ENCODE measurements around the gene LHX6. TPM values are rescaled to one million over a fixed set of nuclear protein-coding genes. Genes with fewer than 3 reads are reported as not detected.

The LHX6 gene
- total and polyA plus RNA-seq, 2 of the 13 experiments (the other 11 are each of a cell fraction or from before 2014, with no cell fraction given), result 1.1 to 1.3 TPM

DNA sequence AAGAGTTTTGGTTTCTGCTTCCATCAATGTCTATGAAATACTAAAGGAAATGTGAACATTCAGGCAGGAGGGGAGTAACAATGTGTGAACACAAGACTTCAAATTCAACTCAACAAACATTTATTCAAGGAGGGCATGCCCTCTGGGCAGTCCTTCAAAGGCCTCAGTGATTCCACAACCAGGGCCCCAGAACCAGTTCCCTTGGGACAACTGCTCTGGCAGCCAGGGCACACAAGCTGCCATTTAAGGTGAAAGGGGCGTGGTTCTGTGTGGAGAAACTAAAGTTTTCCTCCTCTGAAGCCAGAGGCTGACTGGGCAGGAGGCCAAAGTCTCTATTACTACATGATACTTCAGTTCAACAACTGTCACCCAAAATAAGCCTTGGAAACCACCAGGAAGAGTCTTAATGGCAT lies 32.7 kb upstream of the LHX6 start:
- peaks cover 39% of the 10 kb centered on the region for H3K79me2 ChIP-seq (ENCODE audit: insufficient read depth, low read length)
- DNase-seq (ENCODE audit: low spot score) (peak; percentile 89), ATAC-seq (peak; percentile 63), FAIRE-seq (peak; percentile 72)
- intact Hi-C loops (cut with micrococcal nuclease; ENCODE audit: unreplicated experiment) (loop anchor here (5.0 kb wide), 3 partner anchors 74 to 164 kb away; no protein-coding TSS in a partner anchor), in situ Hi-C loops (cut with HindIII; ENCODE audit: extremely low pct_ligation_motif_present, low pct_unique_long_range_greater_than_20kb) (no loop called here)
- H3K9me3 ChIP-seq (ENCODE audit: low read length), result no peaks in the 10 kb centered on the region
- 14% methylated on average over 1 of the region's 1 CpG for WGBS (ENCODE audit: low lambda C conversion rate)
- H2AFZ ChIP-seq (ENCODE audit: low read length), result no peak overlapping the region
- no peak overlapping the region for H3K4me3 ChIP-seq (replicated peaks in 1 of 3; ENCODE audit: insufficient read depth in 1 of 3, low read depth in 2 of 3, low read length in 3 of 3)
- H3K4me2 ChIP-seq (ENCODE audit: low read depth, low read length), result peak overlapping the region; percentile 40
- H3K27me3 ChIP-seq (ENCODE audit: control insufficient read depth in 1 of 2, insufficient read depth in 2 of 2, low read length in 2 of 2), result no peaks in the 10 kb centered on the region; a peak in 1 of 5 replicates
- H3K9ac ChIP-seq (ENCODE audit: insufficient read depth, low read depth, low read length), result no peak overlapping the region
- H4K20me1 ChIP-seq (ENCODE audit: insufficient read depth, low read length), result no peaks in the 10 kb centered on the region
- peaks cover 4 to 8% of the 10 kb centered on the region in 2 experiments; a peak in 3 of 5 replicates for H3K36me3 ChIP-seq (replicated peaks in 1 of 2; ENCODE audit: control insufficient read depth in 1 of 2, insufficient read depth in 2 of 2, low read length in 2 of 2)
- POLR2A ChIA-PET, result no interaction called here
- no peak overlapping the region for H3K27ac ChIP-seq (ENCODE audit: extremely low read length, insufficient read depth, low read length)
- BruUV-seq (replicated peaks), result no TSS peak
- CTCF ChIA-PET (ENCODE audit: low intra/inter-chr PET ratio, low total read pairs), result no interaction called here
- peaks cover 42% of the 10 kb centered on the region for H3K4me1 ChIP-seq (ENCODE audit: insufficient read depth, low read length)
- TF ChIP-seq SALL1 (CRISPR knock-in tag; IDR thresholded peaks at IDR 0.05), result peak; percentile 36; the same call in 1 of the 2 replicates
- TF ChIP-seq, protein P1, sequence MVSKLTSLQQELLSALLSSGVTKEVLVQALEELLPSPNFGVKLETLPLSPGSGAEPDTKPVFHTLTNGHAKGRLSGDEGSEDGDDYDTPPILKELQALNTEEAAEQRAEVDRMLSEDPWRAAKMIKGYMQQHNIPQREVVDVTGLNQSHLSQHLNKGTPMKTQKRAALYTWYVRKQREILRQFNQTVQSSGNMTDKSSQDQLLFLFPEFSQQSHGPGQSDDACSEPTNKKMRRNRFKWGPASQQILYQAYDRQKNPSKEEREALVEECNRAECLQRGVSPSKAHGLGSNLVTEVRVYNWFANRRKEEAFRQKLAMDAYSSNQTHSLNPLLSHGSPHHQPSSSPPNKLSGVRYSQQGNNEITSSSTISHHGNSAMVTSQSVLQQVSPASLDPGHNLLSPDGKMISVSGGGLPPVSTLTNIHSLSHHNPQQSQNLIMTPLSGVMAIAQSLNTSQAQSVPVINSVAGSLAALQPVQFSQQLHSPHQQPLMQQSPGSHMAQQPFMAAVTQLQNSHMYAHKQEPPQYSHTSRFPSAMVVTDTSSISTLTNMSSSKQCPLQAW (CRISPR knock-in tag; IDR thresholded peaks at IDR 0.05), result no peak
- no peak for TF ChIP-seq MEF2D (CRISPR knock-in tag; IDR thresholded peaks at IDR 0.05)
- peak; percentile 96 for TF ChIP-seq SRF (IDR thresholded peaks at IDR 0.05; ENCODE audit: low read depth, low read length)
- no peak for TF ChIP-seq LCORL (IDR thresholded peaks at IDR 0.05)
- 0 out of 2 replicates have a peak, but pooled peaks have one; percentile 24 for TF ChIP-seq LCORL (CRISPR knock-in tag; IDR thresholded peaks at IDR 0.05)
- TF ChIP-seq, protein P2, sequence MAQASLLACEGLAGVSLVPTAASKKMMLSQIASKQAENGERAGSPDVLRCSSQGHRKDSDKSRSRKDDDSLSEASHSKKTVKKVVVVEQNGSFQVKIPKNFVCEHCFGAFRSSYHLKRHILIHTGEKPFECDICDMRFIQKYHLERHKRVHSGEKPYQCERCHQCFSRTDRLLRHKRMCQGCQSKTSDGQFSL (CRISPR knock-in tag; IDR thresholded peaks at IDR 0.05), result no peak
- TF ChIP-seq GATAD2A (CRISPR knock-in tag; IDR thresholded peaks at IDR 0.05), result peak; percentile 44
- no peak for TF ChIP-seq SP1 (IDR thresholded peaks at IDR 0.05)
- TF ChIP-seq SP1 (CRISPR knock-in tag; IDR thresholded peaks at IDR 0.05), result peak; percentile 38; the same call in 1 of the 2 replicates
- TF ChIP-seq ZSCAN20 (CRISPR knock-in tag; IDR thresholded peaks at IDR 0.05; ENCODE audit: borderline replicate concordance), result no peak
- TF ChIP-seq FOXK1 (CRISPR knock-in tag; IDR thresholded peaks at IDR 0.05; ENCODE audit: borderline replicate concordance, low read depth), result 0 out of 2 replicates have a peak, but pooled peaks have one; percentile 20
- TF ChIP-seq SOX5 (CRISPR knock-in tag; IDR thresholded peaks at IDR 0.05; ENCODE audit: borderline replicate concordance), result peak; percentile 60; the same call in 1 of the 2 replicates
- TF ChIP-seq CHCHD3 (CRISPR knock-in tag; IDR thresholded peaks at IDR 0.05), result no peak
- TF ChIP-seq, protein P3, sequence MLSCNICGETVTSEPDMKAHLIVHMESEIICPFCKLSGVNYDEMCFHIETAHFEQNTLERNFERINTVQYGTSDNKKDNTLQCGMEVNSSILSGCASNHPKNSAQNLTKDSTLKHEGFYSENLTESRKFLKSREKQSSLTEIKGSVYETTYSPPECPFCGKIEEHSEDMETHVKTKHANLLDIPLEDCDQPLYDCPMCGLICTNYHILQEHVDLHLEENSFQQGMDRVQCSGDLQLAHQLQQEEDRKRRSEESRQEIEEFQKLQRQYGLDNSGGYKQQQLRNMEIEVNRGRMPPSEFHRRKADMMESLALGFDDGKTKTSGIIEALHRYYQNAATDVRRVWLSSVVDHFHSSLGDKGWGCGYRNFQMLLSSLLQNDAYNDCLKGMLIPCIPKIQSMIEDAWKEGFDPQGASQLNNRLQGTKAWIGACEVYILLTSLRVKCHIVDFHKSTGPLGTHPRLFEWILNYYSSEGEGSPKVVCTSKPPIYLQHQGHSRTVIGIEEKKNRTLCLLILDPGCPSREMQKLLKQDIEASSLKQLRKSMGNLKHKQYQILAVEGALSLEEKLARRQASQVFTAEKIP (CRISPR knock-in tag; IDR thresholded peaks at IDR 0.05; ENCODE audit: borderline replicate concordance), result no peak
- TF ChIP-seq, protein P4, sequence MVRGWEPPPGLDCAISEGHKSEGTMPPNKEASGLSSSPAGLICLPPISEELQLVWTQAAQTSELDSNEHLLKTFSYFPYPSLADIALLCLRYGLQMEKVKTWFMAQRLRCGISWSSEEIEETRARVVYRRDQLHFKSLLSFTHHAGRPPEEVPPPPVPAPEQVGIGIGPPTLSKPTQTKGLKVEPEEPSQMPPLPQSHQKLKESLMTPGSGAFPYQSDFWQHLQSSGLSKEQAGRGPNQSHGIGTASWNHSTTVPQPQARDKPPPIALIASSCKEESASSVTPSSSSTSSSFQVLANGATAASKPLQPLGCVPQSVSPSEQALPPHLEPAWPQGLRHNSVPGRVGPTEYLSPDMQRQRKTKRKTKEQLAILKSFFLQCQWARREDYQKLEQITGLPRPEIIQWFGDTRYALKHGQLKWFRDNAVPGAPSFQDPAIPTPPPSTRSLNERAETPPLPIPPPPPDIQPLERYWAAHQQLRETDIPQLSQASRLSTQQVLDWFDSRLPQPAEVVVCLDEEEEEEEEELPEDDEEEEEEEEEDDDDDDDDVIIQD (CRISPR knock-in tag; IDR thresholded peaks at IDR 0.05; ENCODE audit: low read depth), result peak; percentile 50; the same call in 1 of the 2 replicates
- peak; percentile 39; the same call in 1 of the 2 replicates for TF ChIP-seq HDAC2 (CRISPR knock-in tag; IDR thresholded peaks at IDR 0.05)
- no peak for TF ChIP-seq RFX3 (CRISPR knock-in tag; IDR thresholded peaks at IDR 0.05)
- TF ChIP-seq ZNF180 (CRISPR knock-in tag; IDR thresholded peaks at IDR 0.05; ENCODE audit: borderline replicate concordance, low read depth), result no peak
- 0 out of 2 replicates have a peak, but pooled peaks have one; percentile 20 for TF ChIP-seq BORCS8-MEF2B (CRISPR knock-in tag; IDR thresholded peaks at IDR 0.05)
- peak; percentile 57; the same call in 1 of the 2 replicates for TF ChIP-seq HNF4A (CRISPR knock-in tag; IDR thresholded peaks at IDR 0.05)
- 0 out of 2 replicates have a peak, but pooled peaks have one; percentile 37 for TF ChIP-seq BCL6 (CRISPR knock-in tag; IDR thresholded peaks at IDR 0.05)
- no peak for TF ChIP-seq ZFP36L1 (CRISPR knock-in tag; IDR thresholded peaks at IDR 0.05)

All from HepG2 (cell line).